GM18907 (cell line): ENCODE measurements around the gene CFAP221.
A peak's percentile ranks its signal among the peaks of the same experiment; 100 is the strongest.

Experiments
- ATAC-seq: cut with Tn5 transposase; IDR thresholded peaks from one replicate; pipeline ENCODE4 v1.9.1; 2021; ENCODE audit warnings: mild to moderate bottlenecking, moderate library complexity; ENCODE audit not compliant: unreplicated experiment

CFAP221 gene

GRCh38 chr2:119641562-119642258 lies 97.5 kb downstream of the CFAP221 start:
- peak; percentile 91 for ATAC-seq

- no peak for ATAC-seq
Measured at GRCh38 chr2:119644186-119644585, 99.9 kb downstream of the CFAP221 start.

- no peak for ATAC-seq
Measured at GRCh38 chr2:119645173-119645855, 101.1 kb downstream of the CFAP221 start.

- no peak for ATAC-seq
Measured at GRCh38 chr2:119646149-119646548, 101.9 kb downstream of the CFAP221 start.

- peak; percentile 97 for ATAC-seq
Measured at GRCh38 chr2:119647440-119648169, 103.4 kb downstream of the CFAP221 start.

GRCh38 chr2:119649364-119649917 lies 105.2 kb downstream of the CFAP221 start:
- no peak for ATAC-seq

GRCh38 chr2:119650206-119650605 lies 106.0 kb downstream of the CFAP221 start:
- no peak for ATAC-seq

GRCh38 chr2:119650846-119651370 lies 106.7 kb downstream of the CFAP221 start:
- no peak for ATAC-seq

- ATAC-seq: no peak
Measured at GRCh38 chr2:119657466-119658145, 113.4 kb downstream of the CFAP221 start.

GRCh38 chr2:119659601-119660342 lies 115.5 kb downstream of the CFAP221 start:
- ATAC-seq: no peak

GRCh38 chr2:119660343-119660658 lies 116.1 kb downstream of the CFAP221 start:
- ATAC-seq: no peak

- ATAC-seq: no peak
Measured at GRCh38 chr2:119662297-119662696, 118.0 kb downstream of the CFAP221 start.

- ATAC-seq: no peak
Measured at GRCh38 chr2:119668546-119668945, 124.3 kb downstream of the CFAP221 start.

GRCh38 chr2:119671016-119671415 lies 126.8 kb downstream of the CFAP221 start:
- no peak for ATAC-seq

GRCh38 chr2:119671752-119672151 lies 127.5 kb downstream of the CFAP221 start:
- no peak for ATAC-seq

- no peak for ATAC-seq
Measured at GRCh38 chr2:119672161-119672862, 128.1 kb downstream of the CFAP221 start.

- ATAC-seq: no peak
Measured at GRCh38 chr2:119673796-119674195, 129.5 kb downstream of the CFAP221 start.

GRCh38 chr2:119674711-119675500 lies 130.7 kb downstream of the CFAP221 start:
- no peak for ATAC-seq
